GM11168 (cell line): ENCODE results near the gene MIB1.

ENCODE experiments used
- in situ Hi-C: fragments of 300-500 bp; cut with MboI; formaldehyde crosslinking; loops from one replicate; pipeline ENCODE4 v1.12.0; 2022; ENCODE audit warnings: low sequenced_read_pairs; ENCODE audit not compliant: unreplicated experiment

MIB1 gene

GRCh38 chr18:21858544-21858943 lies 118.0 kb downstream of the MIB1 start:
- in situ Hi-C loops: no loop called here

- in situ Hi-C loops: no loop called here
Measured at GRCh38 chr18:21864386-21864785, 123.8 kb downstream of the MIB1 start.

GRCh38 chr18:21865043-21865442 lies 124.5 kb downstream of the MIB1 start:
- in situ Hi-C loops: no loop called here

- in situ Hi-C loops: no loop called here
Measured at GRCh38 chr18:21868770-21869169, 128.2 kb downstream of the MIB1 start.

GRCh38 chr18:21889570-21889969 lies 149.0 kb downstream of the MIB1 start:
- in situ Hi-C loops: no loop called here

GRCh38 chr18:21894619-21895367 lies 154.2 kb downstream of the MIB1 start:
- in situ Hi-C loops: no loop called here

GRCh38 chr18:21896732-21897336 lies 156.2 kb downstream of the MIB1 start:
- in situ Hi-C loops: no loop called here

GRCh38 chr18:21897811-21898210 lies 157.2 kb downstream of the MIB1 start:
- in situ Hi-C loops: no loop called here

- in situ Hi-C loops: no loop called here
Measured at GRCh38 chr18:21900605-21901352, 160.2 kb downstream of the MIB1 start.

GRCh38 chr18:21901423-21901945 lies 160.9 kb downstream of the MIB1 start:
- in situ Hi-C loops: no loop called here

GRCh38 chr18:21903709-21904108 lies 163.1 kb downstream of the MIB1 start:
- in situ Hi-C loops: no loop called here

- in situ Hi-C loops: no loop called here
Measured at GRCh38 chr18:21904856-21905255, 164.3 kb downstream of the MIB1 start.

- in situ Hi-C loops: no loop called here
Measured at GRCh38 chr18:21907451-21907850, 166.9 kb downstream of the MIB1 start.

GRCh38 chr18:21908711-21909110 lies 168.1 kb downstream of the MIB1 start:
- in situ Hi-C loops: no loop called here

- in situ Hi-C loops: no loop called here
Measured at GRCh38 chr18:21910906-21911305, 170.3 kb downstream of the MIB1 start.

GRCh38 chr18:21911551-21911950 lies 171.0 kb downstream of the MIB1 start:
- in situ Hi-C loops: no loop called here

- in situ Hi-C loops: no loop called here
Measured at GRCh38 chr18:21912339-21913239, 172.0 kb downstream of the MIB1 start.

- in situ Hi-C loops: no loop called here
Measured at GRCh38 chr18:21914739-21915319, 174.2 kb downstream of the MIB1 start.

GRCh38 chr18:21915546-21915945 lies 175.0 kb downstream of the MIB1 start:
- in situ Hi-C loops: no loop called here

- in situ Hi-C loops: no loop called here
Measured at GRCh38 chr18:21916594-21916993, 176.0 kb downstream of the MIB1 start.
